Spleen (tissue), 11 donors: ENCODE results near the gene BAG2. TPM values are rescaled to one million over a fixed set of nuclear protein-coding genes. Genes with fewer than 3 reads are reported as not detected.

Experiments
- DNase-seq: peaks from one replicate; pipeline ENCODE4 v3.0.0-alpha.2; 2020
- H3K27ac ChIP-seq, 8 donors: fragments of 200-600 bp; sonication (generic) in 7 of 8; 1 replicate in 4 of 8; 2 replicates in 4 of 8; pipeline versions ENCODE4 v1.5.0 to v1.8.0; 2016 to 2021; ENCODE audit warnings: inconsistent platforms in 4 of 8, mild to moderate bottlenecking in 4 of 8, moderate library complexity in 1 of 8
- H3K27me3 ChIP-seq, 7 donors: fragments of 200-600 bp; sonication (generic) in 6 of 7; replicated peaks in 1 of 7; 1 replicate in 4 of 7; 2 replicates in 3 of 7; pipeline versions ENCODE4 v1.5.0 to v1.8.0; 2016 to 2021; ENCODE audit warnings: inconsistent platforms in 3 of 7, mild to moderate bottlenecking in 1 of 7
- H3K36me3 ChIP-seq, 6 donors: fragments of 200-600 bp; sonication (generic) in 5 of 6; 1 replicate in 4 of 6; 2 replicates in 2 of 6; pipeline versions ENCODE4 v1.5.0 to v1.8.0; 2016 to 2021; ENCODE audit warnings: inconsistent platforms in 2 of 6
- H3K4me1 ChIP-seq, 6 donors: fragments of 200-600 bp; sonication (generic) in 5 of 6; 1 replicate in 3 of 6; 2 replicates in 3 of 6; pipeline versions ENCODE4 v1.5.0 to v1.8.0; 2016 to 2021; ENCODE audit warnings: inconsistent platforms in 3 of 6
- H3K4me3 ChIP-seq, 8 donors: fragments of 200-600 bp; sonication (generic) in 7 of 8; 1 replicate in 4 of 8; 2 replicates in 4 of 8; pipeline versions ENCODE4 v1.5.0 to v1.8.0; 2016 to 2021; ENCODE audit warnings: inconsistent platforms in 4 of 8, mild to moderate bottlenecking in 4 of 8, moderate library complexity in 2 of 8
- H3K9me3 ChIP-seq, 8 donors: fragments of 200-600 bp; sonication (generic) in 7 of 8; 1 replicate in 4 of 8; 2 replicates in 4 of 8; pipeline versions ENCODE4 v1.5.0 to v1.8.0; 2016 to 2021; ENCODE audit warnings: inconsistent platforms in 4 of 8
- CTCF ChIP-seq, 11 experiments: fragments of 200-600 bp in 7 of 11; fragments of 450-650 bp in 4 of 11; sonication (generic) in 4 of 11; IDR thresholded peaks in 8 of 11; conservative IDR thresholded peaks in 3 of 11; 1 replicate in 7 of 11; 2 replicates in 4 of 11; pipeline versions ENCODE4 v1.4.0 to v1.8.0; 2016 to 2021; ENCODE audit warnings: antibody characterized with exemption in 11 of 11, inconsistent platforms in 4 of 11, mild to moderate bottlenecking in 1 of 11
- POLR2A ChIP-seq, 3 donors: fragments of 450-650 bp; IDR thresholded peaks; one replicate each; pipeline ENCODE4 v1.5.1; 2017; ENCODE audit warnings: antibody characterized with exemption in 3 of 3, mild to moderate bottlenecking in 1 of 3
- POLR2AphosphoS5 ChIP-seq, 3 donors: sonication (generic); formaldehyde crosslinking; IDR thresholded peaks; one replicate each; pipeline ENCODE4 v1.5.1; 2017; ENCODE audit warnings: antibody characterized with exemption in 3 of 3
- WGBS, 5 donors: extraction: QIAGEN DNeasy Blood & Tissue Kit in 3 of 5; methylation state at CpG; one replicate each; pipeline versions ENCODE4 v1.1.5 to v1.1.7; 2013 to 2018; 5-methylcytosine and 5-hydroxymethylcytosine counted together
- intact Hi-C: fragments of 100-400 bp; cut with DNase I; formaldehyde crosslinking; loops from one replicate; pipeline ENCODE4 v1.15.0; 2023; ENCODE audit warnings: low total_unique reads
- polyA plus RNA-seq, 3 donors: library from polyadenylated mRNA; stranded (reverse); fragments of 200-250 nt; gene quantifications; one replicate each; pipeline ENCODE4 v1.2.1, GENCODE V29; 2013
- total RNA-seq, 7 donors: library from RNA; depleted of rRNA in 3 of 7; stranded (reverse); fragments of >200 nt in 3 of 7; fragmentation: NEBNext Ultra II Directional in 4 of 7; extraction: Animal tissue kit (Norgen Biotek cat#: 25700) in 4 of 7; gene quantifications; one replicate each; pipeline versions ENCODE4 v1.1.0 to v1.2.1, GENCODE V29; 2016 to 2021
- donor health status: healthy with polysubstance abuse.
- donor health status: DM: no; HTN: no; CAD: no; lungs with moderate emphysema.
- donor health status: DM: no; HTN: no; CAD: no.
- donor health status: Bipolar disorder and iron deficiency.
- donor health status: healthy.
- donor health status: DM: no; HTN: no; CAD: no.
- donor health status: DM: yes; HTN: yes; CAD: no.

BAG2 gene
- total and polyA plus RNA-seq, 10 donors = 0.98 to 3.8 (median 2.0) TPM

- no peak overlapping the region for H3K4me3 ChIP-seq
- intact Hi-C loops = no loop called here
- no peaks in the 10 kb centered on the region for H3K9me3 ChIP-seq
- WGBS, 5 donors = 95 to 99% (median 98%) methylated on average over 11 of the region's 11 CpGs
- peaks cover 0 to 15% (median 5%) of the 10 kb centered on the region in 6 donors for H3K4me1 ChIP-seq
- no peak for DNase-seq
- TF ChIP-seq POLR2AphosphoS5 (IDR thresholded peaks at IDR 0.05) = no peak
- no peak for TF ChIP-seq POLR2A (IDR thresholded peaks at IDR 0.05)
- no peak for TF ChIP-seq CTCF (IDR thresholded peaks at IDR 0.05 in 8 of 11, conservative IDR thresholded peaks at IDR 0.05 in 3 of 11)
- H3K27ac ChIP-seq = no peak overlapping the region
- no peaks in the 10 kb centered on the region for H3K36me3 ChIP-seq
- H3K27me3 ChIP-seq = peaks cover 0 to 6% (median 0%) of the 10 kb centered on the region in 7 donors
These were observed 45.1 kb downstream of the BAG2 start for GRCh38 chr6:57217270-57217669.

- no peak for TF ChIP-seq POLR2A (IDR thresholded peaks at IDR 0.05)
- no peak for TF ChIP-seq POLR2AphosphoS5 (IDR thresholded peaks at IDR 0.05)
- no peak for TF ChIP-seq CTCF (IDR thresholded peaks at IDR 0.05 in 8 of 11, conservative IDR thresholded peaks at IDR 0.05 in 3 of 11)
- intact Hi-C loops = loop anchor here (10.0 kb wide), 1 partner anchor 45 kb away; the partner anchor contains the start of gene BAG2
- Histone ChIP-seq H3K27me3 (peaks cover 0 to 16% (median 0%) of the 10 kb centered on the region in 7 donors), H3K36me3 (no peaks in the 10 kb centered on the region), H3K27ac (no peak overlapping the region), H3K9me3 (no peaks in the 10 kb centered on the region), H3K4me1 (peaks cover 0 to 25% (median 13%) of the 10 kb centered on the region in 6 donors), H3K4me3 (no peak overlapping the region)
- DNase-seq = no peak
- WGBS, 5 donors = 87 to 98% (median 93%) methylated on average over 2 of the region's 2 CpGs
These were observed 48.1 kb downstream of the BAG2 start for GRCh38 chr6:57220083-57220703.

GRCh38 chr6:57221191-57221935, 49.2 kb downstream of the BAG2 start:
- H3K4me3 ChIP-seq = peak overlapping the region; percentile 69 to 100 (median 99)
- DNase-seq = peak; percentile 89
- H3K27me3 ChIP-seq = peaks cover 0 to 16% (median 0%) of the 10 kb centered on the region in 7 donors
- no peaks in the 10 kb centered on the region for H3K9me3 ChIP-seq
- TF ChIP-seq CTCF (IDR thresholded peaks at IDR 0.05 in 8 of 11, conservative IDR thresholded peaks at IDR 0.05 in 3 of 11) (peak in 7 of 11 experiments; percentile 21 to 49 (median 42)), POLR2A (IDR thresholded peaks at IDR 0.05) (no peak)
- intact Hi-C loops = loop anchor here (10.0 kb wide), 1 partner anchor 47 kb away; the partner anchor contains the start of gene BAG2
- H3K4me1 ChIP-seq = peaks cover 0 to 25% (median 13%) of the 10 kb centered on the region in 6 donors
- H3K27ac ChIP-seq = peak overlapping the region in 7 of 8 donors; percentile 18 to 85 (median 75)
- H3K36me3 ChIP-seq = no peaks in the 10 kb centered on the region
- 0 to 2% (median 1%) methylated on average over 8 to 38 of the region's 38 CpGs for WGBS, 5 donors
